Fibroblast of skin of right biceps (primary cell): ENCODE results near the gene EGR2.
"Not testable (repeated sequence)": the region's sequence is repeated elsewhere in the genome, so short reads cannot be mapped to it uniquely, and the experiment has no call there.

ENCODE experiments used
- DNase-seq: peaks from one replicate; pipeline ENCODE4 v3.0.0-alpha.2; 2013

EGR2 gene

GRCh38 chr10:62792261-62792660 is 23.9 kb downstream of the EGR2 start:
- DNase-seq, result no peak

- no peak for DNase-seq
Observed at GRCh38 chr10:62790571-62790970, 25.6 kb downstream of the EGR2 start.

DNA sequence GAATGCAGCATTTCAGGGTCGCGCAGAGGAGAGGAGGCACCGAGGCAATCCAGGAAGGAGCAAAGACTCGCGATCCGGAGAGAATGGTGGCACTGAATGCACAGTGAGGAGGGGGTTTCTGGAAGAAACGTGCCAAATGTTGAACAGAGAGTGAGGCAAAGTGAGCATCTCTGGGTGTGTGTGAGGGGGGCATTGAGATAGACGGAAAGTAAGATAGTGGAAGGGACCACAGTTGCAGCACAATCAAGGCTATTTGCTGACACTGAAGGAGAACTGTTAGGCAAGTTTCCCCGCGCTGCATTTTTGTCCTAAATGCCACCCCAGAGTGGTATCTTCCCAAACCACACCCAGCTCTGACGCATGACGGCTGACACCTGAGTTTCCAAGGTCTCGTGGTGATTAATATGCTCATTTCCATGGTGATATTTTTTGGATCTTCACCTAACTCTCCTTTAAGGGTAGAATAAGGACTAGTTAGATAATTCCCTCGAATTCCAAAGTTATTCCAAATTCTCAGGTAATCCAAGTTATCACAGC is 26.1 kb downstream of the EGR2 start:
- no peak for DNase-seq

DNA sequence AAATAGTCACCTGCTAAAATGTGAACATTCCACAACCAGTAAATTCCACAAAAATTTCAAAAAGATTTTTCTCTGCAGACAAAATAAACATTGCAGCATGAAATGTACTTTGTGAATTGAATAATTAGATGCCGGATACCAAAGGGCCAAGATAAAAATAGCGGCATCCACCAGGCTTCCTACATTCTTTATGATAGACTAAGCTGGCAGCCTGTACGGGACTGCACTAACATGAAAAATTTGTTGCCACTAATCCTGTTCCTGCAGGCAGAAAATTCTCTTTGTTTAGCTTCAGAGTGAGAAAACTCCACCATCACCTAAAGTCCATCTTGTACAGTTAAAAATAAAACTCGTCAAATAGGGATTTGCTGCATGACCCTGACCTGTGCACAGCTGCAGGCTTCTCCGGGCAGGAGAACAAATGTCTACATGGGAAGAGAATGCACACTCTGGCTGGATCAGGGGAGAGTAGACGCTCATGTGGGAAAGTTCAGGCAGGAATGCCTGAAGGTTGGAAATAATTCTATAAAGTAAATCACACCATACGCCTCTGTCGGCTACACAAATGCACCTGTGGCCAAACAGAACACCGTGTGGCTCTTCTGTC is 27.2 kb downstream of the EGR2 start:
- peak; percentile 46 for DNase-seq

GRCh38 chr10:62788285-62788684 is 27.9 kb downstream of the EGR2 start:
- DNase-seq, result not testable (repeated sequence)

GRCh38 chr10:62784537-62784936 is 31.6 kb downstream of the EGR2 start:
- DNase-seq, result not testable (repeated sequence)

- peak; percentile 27 for DNase-seq
Observed at GRCh38 chr10:62779487-62780248, 36.5 kb downstream of the EGR2 start.

GRCh38 chr10:62778125-62778524 is 38.0 kb downstream of the EGR2 start:
- DNase-seq, result no peak

- peak; percentile 28 for DNase-seq
Observed at GRCh38 chr10:62772186-62772974, 43.8 kb downstream of the EGR2 start.

- peak; percentile 12 for DNase-seq
Observed at GRCh38 chr10:62769574-62770242, 46.5 kb downstream of the EGR2 start.

DNA sequence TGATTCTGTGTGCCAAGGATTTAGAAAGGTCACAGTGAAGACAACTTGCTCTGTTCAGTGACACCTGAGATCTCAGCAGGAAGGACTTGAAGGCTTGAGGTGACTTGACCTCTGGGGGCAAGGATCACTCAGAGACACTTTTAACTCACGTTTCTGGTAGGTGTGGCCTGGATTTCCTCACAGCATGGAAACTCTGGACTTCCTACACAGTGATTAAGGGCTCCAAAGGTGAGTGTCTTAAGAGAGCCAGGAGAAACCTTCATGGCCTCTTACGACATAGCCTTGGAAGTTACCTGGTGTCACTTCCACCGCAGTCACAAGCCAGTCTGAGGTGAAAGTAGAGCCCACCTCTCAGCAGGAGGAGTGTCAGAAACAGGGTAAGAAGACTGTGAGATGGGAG is 49.8 kb downstream of the EGR2 start:
- no peak for DNase-seq

DNA sequence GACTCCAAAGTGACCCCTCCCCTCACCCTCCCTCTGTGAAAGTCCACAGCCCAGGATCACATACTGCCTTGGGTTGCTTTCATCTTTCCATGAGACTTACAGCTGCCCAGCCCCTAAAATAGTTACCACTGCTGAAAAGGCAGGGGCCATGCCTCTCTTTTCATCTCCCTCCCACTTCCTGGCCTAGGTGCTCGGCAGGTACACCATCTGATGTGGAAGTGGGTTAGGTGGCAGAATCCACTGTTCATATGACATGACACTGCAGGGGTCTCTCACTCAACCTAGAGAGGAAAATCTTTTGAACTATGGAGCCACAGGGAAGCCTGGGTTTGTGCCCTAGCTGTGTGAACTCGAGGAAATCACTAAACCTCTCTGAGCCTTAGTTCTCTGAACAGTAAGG is 50.4 kb downstream of the EGR2 start:
- DNase-seq, result no peak

GRCh38 chr10:62764011-62764410 is 52.2 kb downstream of the EGR2 start:
- no peak for DNase-seq

DNA sequence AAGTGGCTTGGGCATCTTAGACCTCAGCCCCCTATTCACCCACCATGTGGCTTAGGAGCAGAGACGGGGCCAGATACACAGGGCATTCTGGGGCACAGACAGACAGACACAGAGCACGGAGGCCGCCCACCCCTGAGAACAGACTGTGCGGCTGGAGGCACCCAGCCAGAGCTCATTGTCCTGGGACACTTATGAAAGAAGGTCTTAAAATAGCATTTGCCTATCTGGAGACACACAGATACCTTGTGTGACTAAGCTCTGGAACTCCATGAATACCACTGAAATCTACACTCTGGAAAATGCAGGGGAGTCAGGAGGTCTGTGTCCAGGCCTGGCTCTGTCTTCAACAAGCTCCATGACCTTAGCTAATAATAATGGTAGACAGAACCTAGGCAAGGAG is 53.0 kb downstream of the EGR2 start:
- peak; percentile 7 for DNase-seq
